Karpas-422 (cell line): ENCODE data around the gene GNB3. TPM values are rescaled to one million over a fixed set of nuclear protein-coding genes. Genes with fewer than 3 reads are reported as not detected.

Experiments
- DNase-seq: peaks from one replicate; pipeline ENCODE4 v3.0.0-alpha.2; 2015
- H2AFZ ChIP-seq: fragments of 200-600 bp; sonication (generic); 2 replicates; pipeline ENCODE4 v1.6.1; 2014; ENCODE audit warnings: antibody characterized with exemption, low read length, mixed read lengths
- H3K27ac ChIP-seq: fragments of 200-600 bp; sonication (generic); 2 replicates; pipeline ENCODE4 v1.5.1; 2014; ENCODE audit warnings: mild to moderate bottlenecking, low read length, moderate library complexity
- H3K27me3 ChIP-seq: fragments of 200-600 bp; sonication (generic); 2 replicates; pipeline ENCODE4 v1.6.1; 2014; ENCODE audit warnings: low read length, mixed read lengths
- H3K36me3 ChIP-seq: fragments of 200-600 bp; sonication (generic); 2 replicates; pipeline ENCODE4 v1.6.1; 2014; ENCODE audit warnings: low read length, mixed read lengths; ENCODE audit not compliant: insufficient read depth
- H3K4me1 ChIP-seq: fragments of 200-600 bp; sonication (generic); 2 replicates; pipeline ENCODE4 v1.6.1; 2014; ENCODE audit warnings: mild to moderate bottlenecking, low read length, mixed read lengths
- H3K4me2 ChIP-seq: fragments of 200-600 bp; sonication (generic); 2 replicates; pipeline ENCODE4 v1.6.1; 2014; ENCODE audit warnings: low read length, low read depth, mild to moderate bottlenecking; ENCODE audit not compliant: poor library complexity, severe bottlenecking
- H3K4me3 ChIP-seq: fragments of 200-600 bp; sonication (generic); 2 replicates; pipeline ENCODE4 v1.5.1; 2014; ENCODE audit warnings: mild to moderate bottlenecking, antibody characterized with exemption, low read length, mixed read lengths
- H3K79me2 ChIP-seq: fragments of 200-600 bp; sonication (generic); 2 replicates; pipeline ENCODE4 v1.6.1; 2014; ENCODE audit warnings: mild to moderate bottlenecking, low read length, mixed read lengths
- H3K9ac ChIP-seq: fragments of 200-600 bp; sonication (generic); 2 replicates; pipeline ENCODE4 v1.6.0; 2014; ENCODE audit warnings: low read length
- H3K9me2 ChIP-seq: fragments of 200-600 bp; sonication (generic), shearing (Covaris generic); replicated peaks from 2 replicates; pipeline ENCODE4 v1.6.0; 2014; ENCODE audit warnings: mild to moderate bottlenecking, low read length, moderate library complexity; ENCODE audit not compliant: insufficient read depth
- H3K9me3 ChIP-seq: fragments of 300-700, 200-600 bp; sonication (generic); 2 replicates; pipeline ENCODE4 v1.6.1; 2014; ENCODE audit warnings: low read length, mixed read lengths
- H4K20me1 ChIP-seq: fragments of 200-600 bp; sonication (generic); 2 replicates; pipeline ENCODE4 v1.6.1; 2014; ENCODE audit warnings: mild to moderate bottlenecking, antibody characterized with exemption, low read length, low read depth; ENCODE audit not compliant: insufficient read depth
- total RNA-seq: library from RNA; depleted of rRNA; stranded (reverse); fragments of >200 nt; shearing (Covaris generic); gene quantifications from 2 replicates; pipeline ENCODE4 v1.2.3, GENCODE V29; 2014; ENCODE audit warnings: low replicate concordance; rRNA removed

The GNB3 gene
- 14.9 and 27.0 TPM in 2 replicates for total RNA-seq

DNA sequence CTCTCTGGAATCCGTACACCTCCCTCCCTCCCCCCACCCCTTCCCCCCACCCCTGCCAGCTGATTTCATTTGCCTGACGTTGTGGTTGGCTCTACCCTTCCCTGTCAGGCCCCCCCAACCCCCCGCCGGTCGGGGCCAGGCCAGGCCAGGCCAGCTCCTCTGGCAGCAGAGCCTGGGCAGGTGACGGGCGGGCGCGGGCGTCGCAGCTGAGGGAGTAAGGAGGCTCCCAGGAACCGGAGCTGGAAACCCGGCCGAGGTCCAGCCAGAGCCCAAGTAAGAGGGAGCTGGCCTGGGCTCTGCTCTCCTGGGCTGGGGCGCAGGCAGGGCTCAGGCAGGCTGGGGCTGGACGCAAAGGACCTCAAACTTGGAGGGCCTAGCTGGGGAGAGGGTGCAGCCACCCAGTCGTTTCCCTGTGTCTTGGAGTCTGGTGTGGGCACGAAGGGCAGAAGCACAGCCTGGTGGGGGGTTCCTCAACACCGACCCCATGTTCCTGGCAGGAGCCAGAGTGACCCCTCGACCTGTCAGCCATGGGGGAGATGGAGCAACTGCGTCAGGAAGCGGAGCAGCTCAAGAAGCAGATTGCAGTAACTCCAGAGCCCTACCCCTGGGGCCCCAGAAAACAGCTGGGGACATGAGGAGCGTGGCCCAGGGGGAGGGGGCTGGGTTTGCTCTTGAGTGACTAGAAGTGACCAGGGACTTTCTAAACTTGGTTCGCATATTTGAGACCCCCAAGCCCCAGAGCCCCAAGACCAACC, at the start of gene GNB3:
Gene GNB3 (plus strand): TSS at position 165 of the 755 bp plus-strand sequence. CDS start 363 bp downstream, at position 528.
- Histone ChIP-seq H3K9me3 (no peaks in the 10 kb centered on the region), H3K4me2 (peak within 1 kb of the TSS; percentile 88), H4K20me1 (no peaks in the 10 kb centered on the region), H3K79me2 (peaks cover 7% of the 10 kb centered on the region; the same call in 1 of the 2 replicates), H3K9me2 (no peaks in the 10 kb centered on the region), H3K27me3 (no peaks in the 10 kb centered on the region), H3K4me1 (peaks cover 67% of the 10 kb centered on the region), H2AFZ (no peak within 1 kb of the TSS), H3K27ac (peak within 1 kb of the TSS; percentile 100), H3K36me3 (no peaks in the 10 kb centered on the region), H3K9ac (peak within 1 kb of the TSS; percentile 95), H3K4me3 (peak within 1 kb of the TSS; percentile 82)
- DNase-seq: peak; percentile 74

DNA sequence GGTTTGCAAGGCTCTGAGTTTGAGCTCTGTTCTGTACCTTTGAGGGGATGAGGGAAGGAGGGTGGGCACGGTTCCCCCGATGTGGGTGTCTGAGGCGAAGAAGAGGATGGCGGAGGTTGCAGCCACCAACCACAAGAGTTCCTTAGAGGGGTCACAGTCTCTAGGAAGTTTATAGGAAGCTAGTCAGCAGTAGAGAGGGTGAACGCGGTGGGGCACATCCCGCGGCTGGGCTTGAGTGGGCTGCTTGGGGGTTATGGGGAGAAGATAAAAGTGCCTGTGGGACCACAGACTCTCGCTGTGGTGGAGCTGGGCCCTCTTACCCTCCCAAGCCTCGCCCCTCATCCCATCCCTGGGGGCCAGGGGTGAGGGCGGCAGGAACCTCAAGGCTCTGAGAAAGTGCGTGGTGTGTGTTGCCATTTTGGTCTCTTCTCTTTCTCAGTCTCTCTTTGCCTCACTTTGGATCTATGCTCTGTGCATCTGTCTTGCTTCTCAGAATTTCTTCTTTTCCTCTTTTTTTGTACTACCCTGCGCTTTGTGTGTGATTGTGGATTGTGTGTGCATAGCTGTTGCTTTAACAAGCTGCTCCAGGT, 48.7 kb upstream of the GNB3 start:
- peak overlapping the region; percentile 18; the same call in 1 of the 2 replicates for H3K9ac ChIP-seq
- H3K9me3 ChIP-seq: no peaks in the 10 kb centered on the region
- H3K4me2 ChIP-seq: peak overlapping the region; percentile 30
- H4K20me1 ChIP-seq: no peaks in the 10 kb centered on the region
- H3K9me2 ChIP-seq: no peaks in the 10 kb centered on the region
- no peak for DNase-seq
- H3K36me3 ChIP-seq: no peaks in the 10 kb centered on the region
- no peaks in the 10 kb centered on the region for H3K27me3 ChIP-seq
- H3K79me2 ChIP-seq: no peaks in the 10 kb centered on the region
- H3K4me1 ChIP-seq: peaks cover 13% of the 10 kb centered on the region
- H3K27ac ChIP-seq: no peak overlapping the region
- H3K4me3 ChIP-seq: no peak overlapping the region
- H2AFZ ChIP-seq: peak overlapping the region; percentile 81

DNA sequence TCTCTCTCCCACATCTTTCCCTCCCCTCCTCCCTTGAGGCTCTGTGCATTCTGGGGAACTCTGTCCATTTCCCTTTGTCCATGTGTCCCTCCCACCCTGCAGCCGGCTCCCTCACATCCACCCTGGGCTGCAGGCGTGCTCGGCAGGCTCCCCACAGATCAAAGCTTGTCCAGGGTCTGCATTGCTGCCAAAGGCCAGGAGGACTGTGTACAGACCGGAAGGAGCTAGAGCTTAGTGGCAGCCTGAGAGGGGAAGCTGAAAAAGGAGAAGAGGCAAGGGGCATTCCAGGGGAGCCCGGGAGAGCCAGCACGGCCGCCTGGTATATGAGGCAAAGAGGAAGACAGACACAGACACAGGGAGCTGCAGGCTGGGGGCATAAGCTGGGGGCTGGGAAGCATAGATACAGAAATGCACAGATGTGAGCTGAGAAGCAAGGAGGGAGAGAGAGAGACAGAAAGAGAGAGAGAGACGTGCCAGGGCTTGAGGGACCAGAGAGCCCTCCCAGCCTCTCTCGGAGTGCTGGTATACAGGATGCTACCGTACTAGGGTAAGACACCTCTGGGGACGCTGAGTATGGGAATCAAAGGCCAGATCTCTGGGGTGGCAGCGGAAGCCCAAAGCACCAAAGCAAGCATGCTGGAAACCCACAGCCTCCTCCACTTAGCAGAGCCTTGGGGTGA, 48.1 kb upstream of the GNB3 start:
- H3K36me3 ChIP-seq: no peaks in the 10 kb centered on the region
- no peak overlapping the region for H3K27ac ChIP-seq
- H3K27me3 ChIP-seq: no peaks in the 10 kb centered on the region
- no peaks in the 10 kb centered on the region for H3K9me3 ChIP-seq
- no peaks in the 10 kb centered on the region for H3K79me2 ChIP-seq
- DNase-seq: peak; percentile 54
- no peaks in the 10 kb centered on the region for H3K9me2 ChIP-seq
- no peaks in the 10 kb centered on the region for H4K20me1 ChIP-seq
- H3K4me3 ChIP-seq: no peak overlapping the region
- H3K9ac ChIP-seq: peak overlapping the region; percentile 18; the same call in 1 of the 2 replicates
- peak overlapping the region; percentile 30 for H3K4me2 ChIP-seq
- peak overlapping the region; percentile 81 for H2AFZ ChIP-seq
- H3K4me1 ChIP-seq: peaks cover 13% of the 10 kb centered on the region

DNA sequence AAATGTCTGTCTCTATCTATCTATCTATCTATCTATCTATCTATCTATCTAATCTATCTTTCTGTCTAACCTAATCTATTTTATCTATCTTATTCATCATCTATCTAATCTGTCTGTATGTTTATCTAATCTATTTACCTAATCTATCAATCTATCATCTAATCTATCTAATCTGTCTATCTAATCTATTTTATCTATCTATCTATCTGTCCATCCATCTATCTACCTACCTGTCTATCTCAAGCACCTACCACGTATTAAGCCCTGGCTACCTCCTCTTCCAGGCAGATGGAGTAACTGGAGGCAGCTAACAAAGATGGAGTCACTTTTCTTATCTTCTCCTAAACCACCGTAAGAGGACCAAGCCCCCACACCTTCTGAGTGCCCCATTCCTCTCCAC, 45.6 kb upstream of the GNB3 start:
- H3K27me3 ChIP-seq: no peaks in the 10 kb centered on the region
- H3K27ac ChIP-seq: no peak overlapping the region
- peaks cover 13% of the 10 kb centered on the region for H3K4me1 ChIP-seq
- H3K9me2 ChIP-seq: no peaks in the 10 kb centered on the region
- H3K4me2 ChIP-seq: no peak overlapping the region
- H3K79me2 ChIP-seq: no peaks in the 10 kb centered on the region
- no peak for DNase-seq
- H4K20me1 ChIP-seq: no peaks in the 10 kb centered on the region
- H3K9ac ChIP-seq: no peak overlapping the region
- H3K36me3 ChIP-seq: no peaks in the 10 kb centered on the region
- H2AFZ ChIP-seq: no peak overlapping the region
- H3K9me3 ChIP-seq: no peaks in the 10 kb centered on the region
- H3K4me3 ChIP-seq: no peak overlapping the region

DNA sequence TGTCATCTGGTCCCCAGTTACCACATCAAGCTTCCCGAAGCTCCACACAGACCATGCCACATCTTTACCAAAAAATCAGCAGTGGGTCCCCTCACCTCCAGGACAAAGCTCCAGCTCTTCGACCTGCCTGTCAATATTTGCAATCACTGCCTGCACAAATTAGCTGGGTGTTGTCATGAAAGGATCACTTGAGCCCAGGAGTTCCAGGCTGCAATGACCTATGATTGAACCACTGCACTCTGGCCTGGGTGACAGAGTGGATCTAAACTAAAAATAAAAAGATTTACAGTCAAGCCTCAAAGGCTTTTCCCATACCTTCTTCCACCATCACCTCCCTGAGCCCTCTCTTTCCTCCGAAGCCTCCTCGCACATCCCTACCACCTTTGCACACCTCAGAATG, 44.1 kb upstream of the GNB3 start:
- H3K4me2 ChIP-seq: no peak overlapping the region
- H3K4me1 ChIP-seq: peaks cover 13% of the 10 kb centered on the region
- H4K20me1 ChIP-seq: no peaks in the 10 kb centered on the region

DNA sequence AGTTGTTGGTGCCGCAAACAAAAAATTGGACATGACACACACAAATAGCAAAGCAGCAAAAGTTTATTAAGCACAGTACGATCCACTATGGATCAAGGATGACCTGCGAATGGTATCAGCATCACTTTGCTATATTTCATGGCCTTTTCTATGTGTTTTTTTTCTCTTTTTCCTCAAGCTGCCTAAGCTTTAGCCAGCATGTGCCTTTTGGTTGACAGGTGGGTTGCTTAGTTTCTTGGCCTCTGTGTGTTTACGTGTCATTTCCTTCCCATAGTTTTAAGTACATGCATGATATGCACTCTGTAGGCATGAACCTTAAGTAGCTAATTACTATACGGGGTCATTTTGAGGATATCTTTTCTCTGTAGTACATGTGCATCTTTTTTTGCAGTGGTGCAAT, 41.6 kb upstream of the GNB3 start:
- Histone ChIP-seq H3K36me3 (no peaks in the 10 kb centered on the region), H3K9me3 (no peaks in the 10 kb centered on the region)

More for the DNA sequence above, 44.1 kb upstream of the GNB3 start:
- Histone ChIP-seq H3K27ac (no peak overlapping the region), H3K27me3 (no peaks in the 10 kb centered on the region), H3K9me3 (no peaks in the 10 kb centered on the region), H3K79me2 (no peaks in the 10 kb centered on the region), H2AFZ (no peak overlapping the region), H3K9me2 (no peaks in the 10 kb centered on the region), H3K36me3 (no peaks in the 10 kb centered on the region), H3K4me3 (no peak overlapping the region), H3K9ac (no peak overlapping the region)
- no peak for DNase-seq

DNA sequence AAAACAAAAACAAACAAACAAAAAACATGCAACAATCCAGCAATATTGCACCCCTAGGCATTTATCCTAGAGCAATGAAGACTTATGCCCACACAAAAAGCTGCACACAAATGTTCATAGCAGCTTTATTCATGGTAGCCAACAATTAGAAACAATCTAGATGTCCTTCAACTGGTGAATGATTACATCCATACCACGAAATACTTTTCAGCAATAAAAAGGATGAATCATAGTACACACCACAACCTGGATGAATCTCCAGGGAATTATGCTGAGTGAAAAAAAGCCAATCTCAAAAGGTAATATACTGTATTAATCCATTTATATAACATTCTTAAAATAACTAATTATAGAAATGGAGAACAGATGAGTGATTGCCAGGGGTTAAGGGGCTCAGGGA, 33.6 kb upstream of the GNB3 start:
- Histone ChIP-seq H3K9me3 (no peaks in the 10 kb centered on the region), H3K79me2 (no peaks in the 10 kb centered on the region), H3K27ac (no peak overlapping the region), H3K36me3 (no peaks in the 10 kb centered on the region), H2AFZ (no peak overlapping the region), H4K20me1 (no peaks in the 10 kb centered on the region), H3K27me3 (no peaks in the 10 kb centered on the region), H3K9ac (no peak overlapping the region), H3K9me2 (no peaks in the 10 kb centered on the region), H3K4me1 (no peaks in the 10 kb centered on the region), H3K4me3 (no peak overlapping the region), H3K4me2 (no peak overlapping the region)
- no peak for DNase-seq

More for the DNA sequence above, 41.6 kb upstream of the GNB3 start:
- DNase-seq: no peak
- no peaks in the 10 kb centered on the region for H3K79me2 ChIP-seq
- no peaks in the 10 kb centered on the region for H3K9me2 ChIP-seq
- H2AFZ ChIP-seq: no peak overlapping the region
- H3K4me1 ChIP-seq: no peaks in the 10 kb centered on the region
- H3K4me3 ChIP-seq: no peak overlapping the region
- no peak overlapping the region for H3K27ac ChIP-seq
- no peaks in the 10 kb centered on the region for H3K27me3 ChIP-seq
- no peak overlapping the region for H3K4me2 ChIP-seq
- H4K20me1 ChIP-seq: no peaks in the 10 kb centered on the region
- H3K9ac ChIP-seq: no peak overlapping the region

DNA sequence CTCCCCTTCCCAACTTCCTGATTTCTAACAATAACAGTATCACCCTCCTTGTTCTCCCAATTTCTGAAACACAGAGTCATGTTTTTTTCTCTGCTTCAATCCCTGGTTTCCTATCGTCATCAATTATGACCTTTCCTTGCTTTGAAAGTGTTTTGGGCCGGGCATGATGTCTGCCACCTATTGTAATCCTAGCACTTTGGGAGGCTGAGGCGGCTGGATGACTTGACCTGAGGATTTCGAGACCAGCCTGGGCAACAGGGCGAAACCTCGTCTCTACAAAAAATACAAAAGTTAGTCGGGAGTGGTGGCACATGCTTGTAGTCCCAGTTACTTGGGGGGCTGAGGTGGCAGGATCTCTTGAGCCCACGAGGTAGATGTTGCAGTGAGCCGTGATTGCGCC, 31.7 kb upstream of the GNB3 start:
- DNase-seq: no peak
- Histone ChIP-seq H3K9me3 (no peaks in the 10 kb centered on the region), H3K79me2 (no peaks in the 10 kb centered on the region), H3K4me1 (peaks cover 3% of the 10 kb centered on the region; the same call in 1 of the 2 replicates), H3K27me3 (no peaks in the 10 kb centered on the region), H3K4me2 (no peak overlapping the region), H3K27ac (no peak overlapping the region), H3K9ac (no peak overlapping the region), H2AFZ (no peak overlapping the region), H3K9me2 (no peaks in the 10 kb centered on the region), H4K20me1 (no peaks in the 10 kb centered on the region), H3K36me3 (no peaks in the 10 kb centered on the region), H3K4me3 (no peak overlapping the region)
